ENCODE measurements around the gene EFCAB14.
A peak's percentile ranks its signal among the peaks of the same experiment; 100 is the strongest.
"Not testable (repeated sequence)": the region's sequence is repeated elsewhere in the genome, so short reads cannot be mapped to it uniquely, and the experiment has no call there.

Gene EFCAB14

DNA sequence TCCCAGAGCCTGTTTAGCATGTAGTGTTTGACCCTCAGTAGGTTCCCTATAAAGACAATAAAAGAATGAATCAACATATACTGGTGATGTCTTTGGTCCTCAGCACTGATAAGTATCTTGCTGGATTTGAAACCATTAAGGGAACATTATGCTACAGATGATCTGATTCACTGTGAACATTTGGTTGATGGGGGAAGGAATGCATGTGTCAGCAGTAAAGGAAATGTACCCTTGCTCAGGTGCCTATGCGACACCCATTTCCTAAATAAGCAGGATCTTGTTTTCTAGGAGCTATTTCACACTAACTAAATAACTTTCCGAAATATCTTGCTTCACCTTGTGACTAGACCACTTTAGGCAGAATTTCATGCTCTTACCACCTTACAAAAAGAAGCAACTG lies 34.2 kb downstream of the EFCAB14 start:
- DNase-seq (ENCODE audit: low read depth), result no peak

DNA sequence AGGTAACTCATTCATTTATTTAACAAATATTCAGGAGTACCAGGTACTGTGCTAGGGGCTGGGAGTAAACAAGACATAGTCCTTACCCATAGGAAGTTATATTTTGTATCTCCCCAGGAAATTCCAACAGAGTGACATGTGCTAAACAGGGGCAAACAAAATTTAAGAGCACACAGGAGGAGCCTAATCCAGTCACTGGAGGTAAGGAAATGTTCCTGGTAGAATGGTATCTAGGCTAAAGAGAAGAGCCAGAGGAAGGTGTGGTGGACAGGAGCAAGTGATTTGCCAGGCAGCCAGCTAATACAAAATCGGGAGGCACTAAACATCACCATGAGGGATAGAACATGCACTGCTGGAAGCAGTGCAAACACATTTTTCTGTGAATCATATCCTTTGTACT lies 36.9 kb downstream of the EFCAB14 start:
- no peak for DNase-seq (ENCODE audit: low read depth)

DNA sequence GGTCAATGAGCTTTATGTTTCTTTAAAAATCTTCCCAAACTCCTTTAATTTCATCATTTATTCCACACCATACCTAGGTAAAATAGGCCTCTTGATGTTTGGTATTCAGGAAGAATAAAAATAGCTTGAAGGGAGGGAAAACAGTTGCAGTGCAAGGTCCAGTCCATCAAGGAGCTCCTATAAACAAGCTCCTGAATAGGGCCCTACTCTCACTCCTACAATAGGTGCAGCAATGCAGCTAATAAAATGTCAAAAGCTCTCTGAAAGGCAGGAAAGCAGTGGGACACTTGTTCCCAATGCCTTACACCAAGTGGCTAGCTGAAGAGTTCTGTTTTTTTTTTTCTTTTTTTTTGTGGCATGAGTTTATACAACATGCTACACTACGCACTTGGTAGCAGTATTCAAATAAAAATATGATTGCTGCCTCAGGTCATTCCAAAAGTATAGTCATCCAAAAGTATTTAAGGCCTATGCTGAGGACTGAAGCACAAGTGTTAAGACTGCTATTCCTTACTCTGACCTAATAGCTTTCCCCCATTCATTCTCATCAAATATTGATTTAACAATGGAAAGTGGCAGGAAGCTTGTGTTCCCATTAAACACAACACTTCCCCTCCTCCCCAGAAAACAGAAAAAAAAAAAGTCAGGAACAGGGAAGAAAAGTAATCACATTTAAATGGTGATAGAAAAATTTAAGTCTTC lies 37.4 kb downstream of the EFCAB14 start:
- no peak for DNase-seq (ENCODE audit: low read depth)

DNA sequence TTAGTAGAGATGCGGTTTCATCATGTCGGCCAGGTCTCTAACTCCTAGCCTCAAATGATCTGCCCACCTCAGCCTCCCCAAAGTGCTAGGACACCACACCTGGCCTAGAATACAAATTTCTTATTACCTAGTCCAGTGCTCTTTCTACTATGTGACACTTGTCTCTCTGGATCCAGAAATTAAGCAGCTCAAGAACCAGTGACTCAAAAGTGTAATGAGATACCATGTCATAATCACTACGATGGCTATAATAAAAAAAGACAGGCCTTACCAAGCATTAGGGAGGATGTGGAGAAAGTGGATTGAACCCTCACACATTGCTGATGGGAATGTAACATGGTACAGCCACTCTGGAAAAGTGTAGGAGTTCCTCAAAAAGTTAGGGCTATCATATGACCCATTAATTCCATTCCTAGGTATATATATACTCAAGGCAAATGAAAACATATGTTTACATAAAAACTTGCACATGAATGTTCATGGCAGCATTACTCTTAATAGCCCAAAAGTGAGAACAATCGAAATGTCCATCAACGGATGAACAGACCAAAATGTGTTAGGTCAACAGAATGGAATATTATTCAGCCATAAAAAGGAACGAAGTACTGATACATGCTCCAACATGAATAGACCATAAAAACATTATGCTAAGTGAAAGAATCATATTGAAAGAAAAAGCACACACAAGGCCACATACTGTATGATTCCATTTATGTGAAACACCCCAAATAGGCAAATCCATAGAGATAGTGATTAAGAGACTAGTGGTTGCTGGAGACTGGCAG lies 38.9 kb downstream of the EFCAB14 start:
- no peak for DNase-seq (ENCODE audit: low read depth)

DNA sequence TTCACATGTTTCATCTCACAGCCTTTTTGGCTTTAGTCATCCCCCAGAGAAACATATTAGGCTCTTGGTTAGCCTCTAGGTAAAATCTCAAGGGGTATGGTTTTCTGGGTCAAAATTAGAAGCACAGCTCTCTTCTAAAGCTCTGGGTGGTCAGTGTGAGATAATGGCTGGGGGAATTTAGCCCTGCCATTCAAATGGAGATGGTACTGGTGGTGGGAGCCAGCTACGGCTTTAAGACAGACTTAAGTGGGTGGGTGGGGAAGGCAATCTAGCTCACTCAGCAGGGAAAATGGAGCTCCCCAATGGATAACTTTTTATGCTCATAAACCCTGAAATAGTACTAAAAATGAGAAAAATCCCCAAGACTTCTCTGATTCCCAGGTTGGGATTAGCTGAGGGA lies 41.6 kb downstream of the EFCAB14 start:
- no peak for DNase-seq (ENCODE audit: low read depth)

DNA sequence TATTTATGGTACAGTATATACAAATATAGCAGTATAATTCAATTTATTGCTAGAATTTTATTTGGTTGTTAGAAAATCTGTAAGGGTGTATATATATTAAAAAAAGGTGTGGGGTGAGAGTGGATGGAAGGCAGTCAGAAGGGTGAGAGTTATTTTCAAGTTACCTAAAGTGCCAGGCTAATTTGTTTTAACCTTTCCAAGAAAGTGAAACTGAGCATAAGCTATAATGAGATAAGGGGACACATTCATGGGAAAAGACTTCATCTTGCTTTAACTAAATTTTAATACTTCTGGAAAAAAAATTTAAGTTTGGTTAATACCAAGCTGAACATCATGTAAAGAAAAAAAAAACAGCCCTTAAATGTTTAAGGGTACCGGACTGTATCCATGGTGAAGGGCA lies 42.4 kb downstream of the EFCAB14 start:
- no peak for DNase-seq (ENCODE audit: low read depth)

DNA sequence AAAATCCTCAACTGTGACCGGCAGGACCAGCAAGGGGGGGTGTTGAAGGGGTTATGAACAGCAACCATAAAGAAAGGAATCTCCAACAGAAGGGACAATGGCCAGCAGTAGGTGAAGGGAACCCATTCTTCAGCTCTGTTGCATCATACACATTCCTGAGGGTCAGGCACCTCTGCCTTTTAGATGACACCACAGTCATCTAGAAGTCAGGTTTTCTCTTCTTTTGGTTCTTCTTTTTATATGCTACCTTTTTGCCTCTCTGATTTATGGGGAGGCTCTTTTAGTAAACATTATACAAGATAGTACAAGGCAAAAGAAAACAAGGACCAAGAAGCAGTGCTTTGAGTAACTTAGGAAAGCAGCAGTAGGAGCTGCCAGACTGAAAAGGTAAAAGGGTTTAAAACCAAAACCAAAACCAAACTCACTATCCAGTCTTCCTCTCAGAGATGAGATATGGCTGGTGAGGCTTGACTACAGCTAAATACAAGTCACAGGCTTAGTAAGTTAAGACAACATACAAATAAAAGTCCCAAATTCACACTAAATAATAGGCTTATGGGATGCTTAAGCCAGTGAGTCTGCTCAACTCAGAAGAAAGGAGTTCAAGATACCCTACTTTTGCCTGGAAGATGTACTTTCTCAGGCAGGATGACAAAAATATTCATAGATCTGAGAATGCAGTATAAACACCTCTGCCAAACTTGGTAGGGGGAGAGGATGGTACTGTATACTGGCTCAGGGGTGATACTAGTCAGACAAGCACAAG lies 43.2 kb downstream of the EFCAB14 start:
- DNase-seq (ENCODE audit: low read depth), result no peak

DNA sequence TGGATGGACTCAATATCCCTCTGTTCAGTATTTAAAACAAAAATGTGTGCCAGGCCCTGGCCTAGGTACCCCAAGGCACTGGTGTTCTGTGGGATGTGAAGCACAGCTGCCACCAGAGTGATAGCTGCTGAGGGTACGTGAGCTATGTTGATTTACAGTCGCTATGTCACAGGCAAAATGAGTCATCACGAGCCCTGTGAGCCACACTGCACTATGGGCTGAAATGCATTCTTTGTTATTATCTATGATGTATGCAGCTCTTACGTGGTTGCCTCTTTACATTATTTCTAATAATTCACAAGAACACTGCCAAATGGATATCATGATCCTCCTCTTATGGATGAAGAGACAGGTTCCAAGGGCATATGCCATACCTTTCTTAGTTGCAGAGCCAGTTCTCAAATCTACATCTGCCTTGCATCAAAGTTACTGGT lies 45.1 kb downstream of the EFCAB14 start:
- DNase-seq (ENCODE audit: low read depth), result no peak

DNA sequence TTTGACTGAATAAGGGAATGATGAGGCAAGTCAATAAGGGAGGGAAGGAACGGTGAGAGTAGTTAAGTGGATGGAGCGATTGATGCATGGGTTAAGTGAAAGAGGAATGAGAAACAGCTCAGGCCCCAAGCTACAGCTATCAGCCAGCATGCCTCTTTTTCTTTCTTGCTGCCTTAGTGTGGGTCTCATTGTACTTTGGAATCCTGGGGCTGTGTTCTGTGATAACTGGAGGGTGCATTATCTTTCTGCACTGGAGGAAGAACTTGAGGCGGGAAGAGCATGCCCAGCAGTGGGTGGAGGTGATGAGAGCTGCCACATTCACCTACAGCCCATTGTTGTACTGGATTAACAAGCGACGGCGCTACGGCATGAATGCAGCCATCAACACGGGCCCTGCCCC lies 46.2 kb downstream of the EFCAB14 start:
- DNase-seq (ENCODE audit: low read depth), result no peak

DNA sequence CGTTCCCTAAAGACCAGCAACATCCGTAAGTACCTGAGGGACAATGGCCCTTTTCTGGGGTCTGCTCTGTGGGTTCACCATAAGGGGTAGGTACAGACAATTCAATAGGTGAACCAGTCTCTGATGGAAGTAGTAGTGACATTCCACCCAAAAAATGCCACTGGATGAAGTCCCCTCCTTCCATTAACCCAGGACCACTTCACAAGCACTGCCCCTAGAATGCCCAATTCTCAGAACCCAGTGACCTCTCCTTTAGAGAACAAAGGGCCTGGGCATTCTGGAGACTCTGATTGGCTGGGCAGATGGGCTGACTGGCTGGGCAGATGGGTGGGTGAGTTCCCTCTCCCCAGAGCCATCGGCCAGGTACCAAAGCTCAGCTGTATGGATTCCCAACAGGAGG lies 47.4 kb downstream of the EFCAB14 start, which contains the start of gene TEX38:
Gene TEX38, plus strand, starts transcription at position 301 of the 400 bp plus-strand sequence. Its CDS starts 81 bp downstream, at position 382.
- DNase-seq (ENCODE audit: low read depth), result no peak

DNA sequence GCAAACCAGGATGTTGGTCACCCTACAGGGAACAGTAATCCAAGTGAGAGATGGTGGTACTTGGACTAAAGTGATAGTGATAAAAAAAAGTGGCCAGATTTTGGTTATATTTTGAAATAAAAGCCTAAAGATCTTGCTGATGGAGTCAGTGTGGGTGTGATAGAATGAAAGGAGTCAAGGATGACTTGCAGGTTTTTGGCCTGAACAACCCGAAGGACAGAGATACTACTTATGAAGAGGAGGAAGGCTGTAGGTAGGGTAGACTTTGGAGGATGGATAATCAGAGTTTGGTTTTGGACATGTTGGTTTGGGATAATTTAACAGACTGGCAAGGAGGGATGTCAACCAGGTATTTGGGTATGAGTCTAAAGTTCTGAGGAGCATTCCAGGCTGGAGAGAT lies 48.8 kb downstream of the EFCAB14 start:
- DNase-seq (ENCODE audit: low read depth), result no peak

DNA sequence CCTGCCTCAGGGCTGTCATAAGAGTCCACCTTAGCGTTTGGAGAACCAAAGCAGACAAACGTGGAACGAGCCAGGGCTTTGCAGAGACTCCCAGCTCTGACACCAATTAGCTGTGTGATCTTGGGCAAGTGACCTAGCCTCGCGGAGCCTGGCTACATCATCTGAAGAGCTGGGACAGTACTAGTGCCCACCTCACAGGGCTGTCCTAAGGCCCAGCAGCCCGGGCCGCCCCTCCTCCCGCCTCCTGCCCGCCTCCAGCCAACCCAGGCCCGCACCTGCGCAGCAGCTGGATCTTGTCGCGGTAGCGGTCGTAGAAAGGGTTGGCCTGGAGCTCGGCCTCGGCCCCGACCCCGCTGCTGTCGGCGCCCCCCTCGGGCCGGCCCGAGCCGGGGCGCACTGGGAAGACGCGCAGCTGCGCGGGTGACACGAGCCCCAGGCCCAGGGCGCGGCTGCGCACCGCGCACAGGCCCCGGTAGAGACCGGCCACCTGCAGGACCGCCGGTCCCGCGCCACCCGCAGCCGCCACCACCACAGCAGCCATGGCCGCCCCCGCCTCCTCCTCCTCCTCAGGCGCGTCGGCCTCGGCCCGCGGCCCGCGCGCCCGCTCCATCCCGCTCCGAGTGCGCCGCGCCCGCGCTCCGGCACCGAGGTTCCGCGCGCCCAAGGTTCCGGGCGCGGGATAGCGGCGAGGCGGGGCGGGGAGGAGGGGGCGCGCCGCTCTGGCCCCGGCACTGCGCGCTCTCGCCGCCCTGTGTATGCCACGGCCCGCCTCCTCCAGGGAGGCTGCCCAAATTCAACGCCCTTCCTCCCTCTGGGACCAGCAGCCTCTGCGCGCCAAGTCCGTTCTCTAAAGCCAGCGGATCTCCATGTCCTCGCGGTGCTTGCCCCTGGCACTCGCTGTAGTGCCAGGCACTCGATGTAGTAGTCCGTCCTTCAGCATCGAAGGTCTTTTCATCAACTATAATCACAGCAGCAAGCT lies 50.8 kb downstream of the EFCAB14 start, which contains the start of gene ATPAF1:
Gene ATPAF1, minus strand, starts transcription at position 583 of the 979 bp plus-strand sequence. Its CDS starts 42 bp downstream, at position 541.
- peak; percentile 30 for DNase-seq (ENCODE audit: low read depth)

DNA sequence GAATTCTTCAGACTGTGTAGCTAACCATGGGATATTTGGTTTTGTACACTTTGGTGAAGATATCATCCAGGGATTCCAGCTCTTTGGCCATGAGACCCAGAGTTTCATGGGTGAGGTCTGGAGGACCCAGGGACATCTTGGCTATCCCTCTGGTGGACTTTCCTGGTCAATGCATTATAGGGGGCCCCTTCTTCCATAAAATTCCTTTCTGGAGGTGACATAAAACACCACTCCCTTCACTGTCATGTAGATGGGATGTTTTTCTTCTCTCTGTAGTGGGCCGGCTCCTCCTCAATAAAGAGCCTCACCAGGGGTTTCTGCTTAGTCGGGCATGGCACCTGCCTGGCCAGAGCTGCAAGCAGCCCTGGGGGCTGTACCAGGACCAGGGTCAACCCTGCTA lies 52.9 kb downstream of the EFCAB14 start:
- DNase-seq (ENCODE audit: low read depth), result no peak

DNA sequence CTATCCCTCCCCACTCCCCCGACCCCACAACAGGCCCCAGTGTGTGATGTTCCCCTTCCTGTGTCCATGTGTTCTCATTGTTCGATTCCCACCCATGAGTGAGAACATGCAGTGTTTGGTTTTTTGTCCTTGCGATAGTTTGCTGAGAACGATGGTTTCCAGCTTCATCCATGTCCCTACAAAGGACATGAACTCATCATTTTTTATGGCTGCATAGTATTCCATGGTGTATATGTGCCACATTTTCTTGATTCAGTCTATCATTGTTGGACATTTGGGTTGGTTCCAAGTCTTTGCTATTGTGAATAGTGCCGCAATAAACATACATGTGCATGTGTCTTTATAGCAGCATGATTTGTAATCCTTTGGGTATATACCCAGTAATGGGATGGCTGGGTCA lies 56.0 kb downstream of the EFCAB14 start:
- DNase-seq (ENCODE audit: low read depth), result not testable (repeated sequence)

DNA sequence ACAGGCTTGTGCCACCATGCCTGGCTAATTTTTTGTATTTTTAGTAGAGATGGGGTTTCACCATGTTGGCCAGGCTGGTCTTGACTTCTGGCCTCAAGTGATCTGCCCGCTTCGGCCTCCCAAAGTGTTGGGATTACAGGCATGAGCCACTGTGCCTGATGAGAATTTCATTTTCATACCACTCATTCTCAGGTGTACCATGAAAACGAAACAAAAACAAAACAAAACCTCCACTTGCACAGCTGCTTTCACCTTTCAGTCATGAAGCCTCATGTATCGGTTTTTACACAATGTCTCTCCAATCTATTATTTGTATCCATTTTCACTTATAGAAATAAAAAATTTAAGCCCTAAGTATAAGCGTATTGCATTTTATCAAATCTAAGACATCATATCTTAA lies 58.8 kb downstream of the EFCAB14 start:
- not testable (repeated sequence) for DNase-seq (ENCODE audit: low read depth)

DNA sequence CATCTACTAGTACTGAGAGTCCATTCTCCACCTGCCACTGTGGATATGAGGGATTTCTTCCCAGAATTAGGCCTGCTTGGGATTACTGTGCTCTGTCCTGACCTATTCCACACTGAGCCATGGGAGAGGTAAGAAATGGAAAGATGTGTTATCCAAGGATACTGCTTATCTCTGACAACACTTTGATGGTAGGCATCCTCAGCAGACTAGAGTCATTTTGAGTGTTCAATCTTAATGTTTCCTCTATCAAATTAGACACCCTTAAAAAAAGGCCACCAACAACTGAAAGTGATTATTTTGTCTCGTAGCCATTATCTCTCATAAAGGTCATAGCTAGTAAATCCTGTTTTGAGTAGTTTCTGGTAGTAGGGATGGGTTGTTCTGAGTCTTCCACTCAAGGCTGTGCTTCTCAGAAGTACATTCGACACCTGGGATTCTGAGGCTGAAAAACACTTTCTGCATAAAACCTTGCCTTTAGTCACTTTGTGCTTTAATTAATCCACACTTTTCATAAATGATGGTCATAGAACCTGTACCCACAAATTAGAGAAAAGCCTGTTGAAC lies 59.5 kb downstream of the EFCAB14 start:
- DNase-seq (ENCODE audit: low read depth), result no peak

DNA sequence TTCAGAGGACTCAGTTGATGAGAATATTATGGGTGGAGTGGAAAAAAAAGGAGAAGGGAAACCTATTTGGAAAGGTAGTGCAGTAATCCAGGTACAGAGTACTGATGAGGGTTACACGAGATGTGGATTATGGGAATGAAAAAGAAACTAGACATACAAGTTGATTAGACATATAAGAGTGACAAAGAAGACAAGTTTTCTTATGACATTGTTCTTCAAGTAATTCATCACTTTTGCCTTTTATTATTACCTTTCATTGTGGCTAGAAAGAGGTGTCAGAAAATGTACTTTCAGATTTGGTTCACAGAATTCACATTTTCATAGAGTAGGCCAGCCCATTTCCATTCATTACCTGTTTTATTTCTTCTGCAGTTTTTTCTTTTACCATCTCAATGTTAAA lies 61.1 kb downstream of the EFCAB14 start:
- no peak for DNase-seq (ENCODE audit: low read depth)

DNA sequence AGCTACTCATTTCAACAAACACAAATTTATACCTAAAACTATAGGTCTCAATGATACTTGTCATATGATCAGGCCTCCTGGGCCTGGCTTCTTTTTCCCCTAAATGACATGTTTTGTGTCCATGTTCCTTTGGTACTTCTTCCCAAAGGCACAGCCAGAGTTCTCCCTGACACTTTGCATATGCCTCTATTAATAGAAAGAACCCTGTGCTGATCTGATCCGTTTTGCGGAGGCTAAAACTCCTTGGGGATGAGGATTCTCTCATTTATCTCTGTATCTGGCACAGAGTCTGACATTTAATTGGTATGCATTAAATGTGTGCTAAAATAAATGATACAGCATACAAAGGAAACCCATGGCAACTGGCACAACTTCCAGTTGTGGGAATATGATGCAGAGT lies 62.3 kb downstream of the EFCAB14 start:
- DNase-seq (ENCODE audit: low read depth), result no peak

DNA sequence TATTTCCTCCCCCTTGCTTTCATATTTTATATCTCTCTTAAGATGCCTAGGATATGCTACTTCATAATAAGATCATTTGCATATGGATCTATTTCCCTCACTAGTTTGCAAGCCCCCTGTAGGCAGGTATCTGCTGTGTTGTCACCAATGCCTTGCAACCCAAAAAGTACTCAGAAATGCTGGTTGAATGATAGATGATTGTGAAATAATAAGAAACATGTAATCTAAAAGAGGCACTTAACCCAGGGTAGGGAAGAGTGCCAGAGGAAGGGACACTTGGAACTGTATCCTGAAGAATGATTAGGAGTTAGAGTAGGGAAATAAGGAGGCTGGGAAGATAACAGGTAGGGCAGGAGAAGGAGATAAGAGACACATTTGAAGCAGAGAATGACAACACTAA lies 63.1 kb downstream of the EFCAB14 start:
- no peak for DNase-seq (ENCODE audit: low read depth)

DNA sequence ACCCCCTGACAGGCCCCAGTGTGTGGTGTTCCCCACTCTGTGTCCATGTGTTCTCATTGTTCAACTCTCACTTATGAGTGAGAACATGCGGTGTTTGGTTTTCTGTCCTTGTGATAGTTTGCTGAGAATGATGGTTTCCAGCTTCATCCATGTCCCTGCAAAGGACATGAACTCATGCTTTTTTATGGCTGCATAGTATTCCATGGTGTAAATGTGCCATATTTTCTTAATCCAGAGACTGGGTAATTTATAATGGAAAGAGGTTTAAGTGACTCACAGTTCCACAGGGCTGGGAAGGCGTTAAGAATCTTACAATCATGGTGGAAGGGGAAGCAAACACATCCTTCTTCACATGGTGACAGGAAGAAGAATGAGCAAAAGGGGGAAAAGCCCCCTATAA lies 64.2 kb downstream of the EFCAB14 start:
- not testable (repeated sequence) for DNase-seq (ENCODE audit: low read depth)

DNA sequence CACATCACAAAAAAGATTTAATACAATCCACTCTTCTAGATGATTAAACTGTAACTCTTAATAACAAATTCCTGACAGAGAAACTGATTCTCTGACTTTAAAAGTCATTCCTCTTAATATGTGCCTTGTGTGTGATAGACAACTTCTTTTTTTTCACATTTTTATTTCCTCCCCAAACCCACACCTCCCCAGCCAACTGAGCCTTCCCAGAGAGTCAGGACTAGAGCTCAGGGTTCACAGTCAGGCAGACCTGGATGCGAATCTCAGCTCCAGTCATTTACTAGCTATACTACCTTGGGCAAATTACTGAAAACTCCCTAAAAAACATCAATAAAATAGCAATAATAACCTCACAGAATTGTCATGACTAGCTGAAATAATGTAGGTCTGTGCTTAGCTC lies 64.9 kb downstream of the EFCAB14 start:
- DNase-seq (ENCODE audit: low read depth), result no peak
